ENCODE results near the gene C4B.
"Not testable (repeated sequence)": the region's sequence is repeated elsewhere in the genome, so short reads cannot be mapped to it uniquely, and the experiment has no call there.

The C4B gene

GRCh38 chr6:32014547-32014946 is at the start of gene C4B:
Gene C4B, plus strand, starts transcription at chr6:32014795. Its CDS starts 51 bp downstream, at chr6:32014846.
- H3K9me3 ChIP-seq (ENCODE audit: control insufficient read depth in 2 of 2, low read length in 2 of 2); H3K27ac ChIP-seq (ENCODE audit: low read length); H3K27me3 ChIP-seq (ENCODE audit: control insufficient read depth in 1 of 2, insufficient read depth in 2 of 2, low read length in 2 of 2); H3K4me3 ChIP-seq (ENCODE audit: low read length in 2 of 2); H3K9ac ChIP-seq (ENCODE audit: low read length in 2 of 2); H3K36me3 ChIP-seq (ENCODE audit: control insufficient read depth in 2 of 2, insufficient read depth in 2 of 2, low read length in 2 of 2); H3K4me1 ChIP-seq (ENCODE audit: control insufficient read depth, insufficient read depth, low read length): not testable (repeated sequence)

GRCh38 chr6:31965700-31966099 is 48.9 kb upstream of the C4B start:
- no peak overlapping the region for H3K4me3 ChIP-seq (ENCODE audit: low read length in 2 of 2)
- H3K27me3 ChIP-seq (ENCODE audit: control insufficient read depth in 1 of 2, insufficient read depth in 2 of 2, low read length in 2 of 2), result no peaks in the 10 kb centered on the region
- no peak overlapping the region for H3K27ac ChIP-seq (ENCODE audit: low read length)
- H3K9me3 ChIP-seq (ENCODE audit: control insufficient read depth in 2 of 2, low read length in 2 of 2), result no peaks in the 10 kb centered on the region
- H3K36me3 ChIP-seq (ENCODE audit: control insufficient read depth in 2 of 2, insufficient read depth in 2 of 2, low read length in 2 of 2), result peaks cover 64 to 77% of the 10 kb centered on the region in 2 donors
- no peak overlapping the region for H3K9ac ChIP-seq (ENCODE audit: low read length in 2 of 2)
- peaks cover 15% of the 10 kb centered on the region for H3K4me1 ChIP-seq (ENCODE audit: control insufficient read depth, insufficient read depth, low read length)

GRCh38 chr6:31966506-31966905 is 48.1 kb upstream of the C4B start:
- no peak overlapping the region for H3K9ac ChIP-seq (ENCODE audit: low read length in 2 of 2)
- H3K27me3 ChIP-seq (ENCODE audit: control insufficient read depth in 1 of 2, insufficient read depth in 2 of 2, low read length in 2 of 2), result no peaks in the 10 kb centered on the region
- peaks cover 56 to 69% of the 10 kb centered on the region in 2 donors for H3K36me3 ChIP-seq (ENCODE audit: control insufficient read depth in 2 of 2, insufficient read depth in 2 of 2, low read length in 2 of 2)
- peaks cover 23% of the 10 kb centered on the region for H3K4me1 ChIP-seq (ENCODE audit: control insufficient read depth, insufficient read depth, low read length)
- H3K9me3 ChIP-seq (ENCODE audit: control insufficient read depth in 2 of 2, low read length in 2 of 2), result no peaks in the 10 kb centered on the region
- no peak overlapping the region for H3K27ac ChIP-seq (ENCODE audit: low read length)
- H3K4me3 ChIP-seq (ENCODE audit: low read length in 2 of 2), result no peak overlapping the region

GRCh38 chr6:31966997-31967925 is 47.3 kb upstream of the C4B start:
- H3K9me3 ChIP-seq (ENCODE audit: control insufficient read depth in 2 of 2, low read length in 2 of 2), result no peaks in the 10 kb centered on the region
- no peak overlapping the region for H3K27ac ChIP-seq (ENCODE audit: low read length)
- peaks cover 49 to 61% of the 10 kb centered on the region in 2 donors for H3K36me3 ChIP-seq (ENCODE audit: control insufficient read depth in 2 of 2, insufficient read depth in 2 of 2, low read length in 2 of 2)
- no peak overlapping the region for H3K4me3 ChIP-seq (ENCODE audit: low read length in 2 of 2)
- H3K27me3 ChIP-seq (ENCODE audit: control insufficient read depth in 1 of 2, insufficient read depth in 2 of 2, low read length in 2 of 2), result no peaks in the 10 kb centered on the region
- peaks cover 29% of the 10 kb centered on the region for H3K4me1 ChIP-seq (ENCODE audit: control insufficient read depth, insufficient read depth, low read length)
- no peak overlapping the region for H3K9ac ChIP-seq (ENCODE audit: low read length in 2 of 2)

- peaks cover 35% of the 10 kb centered on the region for H3K4me1 ChIP-seq (ENCODE audit: control insufficient read depth, insufficient read depth, low read length)
- peaks cover 43 to 54% of the 10 kb centered on the region in 2 donors for H3K36me3 ChIP-seq (ENCODE audit: control insufficient read depth in 2 of 2, insufficient read depth in 2 of 2, low read length in 2 of 2)
- no peaks in the 10 kb centered on the region for H3K27me3 ChIP-seq (ENCODE audit: control insufficient read depth in 1 of 2, insufficient read depth in 2 of 2, low read length in 2 of 2)
- no peak overlapping the region for H3K27ac ChIP-seq (ENCODE audit: low read length)
- H3K4me3 ChIP-seq (ENCODE audit: low read length in 2 of 2), result no peak overlapping the region
- H3K9me3 ChIP-seq (ENCODE audit: control insufficient read depth in 2 of 2, low read length in 2 of 2), result no peaks in the 10 kb centered on the region
- H3K9ac ChIP-seq (ENCODE audit: low read length in 2 of 2), result no peak overlapping the region
These were observed 46.7 kb upstream of the C4B start for GRCh38 chr6:31967926-31968320.

- H3K27me3 ChIP-seq (ENCODE audit: control insufficient read depth in 1 of 2, insufficient read depth in 2 of 2, low read length in 2 of 2), result no peaks in the 10 kb centered on the region
- no peak overlapping the region for H3K27ac ChIP-seq (ENCODE audit: low read length)
- peaks cover 39 to 52% of the 10 kb centered on the region in 2 donors for H3K36me3 ChIP-seq (ENCODE audit: control insufficient read depth in 2 of 2, insufficient read depth in 2 of 2, low read length in 2 of 2)
These were observed 46.3 kb upstream of the C4B start for GRCh38 chr6:31968326-31968725.

GRCh38 chr6:31968791-31969711 is 45.5 kb upstream of the C4B start:
- Histone ChIP-seq H3K27me3 (ENCODE audit: control insufficient read depth in 1 of 2, insufficient read depth in 2 of 2, low read length in 2 of 2) (no peaks in the 10 kb centered on the region), H3K9me3 (ENCODE audit: control insufficient read depth in 2 of 2, low read length in 2 of 2) (no peaks in the 10 kb centered on the region), H3K4me3 (ENCODE audit: low read length in 2 of 2) (no peak overlapping the region), H3K4me1 (ENCODE audit: control insufficient read depth, insufficient read depth, low read length) (peaks cover 42% of the 10 kb centered on the region), H3K36me3 (ENCODE audit: control insufficient read depth in 2 of 2, insufficient read depth in 2 of 2, low read length in 2 of 2) (peaks cover 32 to 46% of the 10 kb centered on the region in 2 donors), H3K27ac (ENCODE audit: low read length) (no peak overlapping the region), H3K9ac (ENCODE audit: low read length in 2 of 2) (no peak overlapping the region)

More at GRCh38 chr6:31968326-31968725, 46.3 kb upstream of the C4B start:
- Histone ChIP-seq H3K9me3 (ENCODE audit: control insufficient read depth in 2 of 2, low read length in 2 of 2) (no peaks in the 10 kb centered on the region), H3K9ac (ENCODE audit: low read length in 2 of 2) (no peak overlapping the region), H3K4me3 (ENCODE audit: low read length in 2 of 2) (no peak overlapping the region), H3K4me1 (ENCODE audit: control insufficient read depth, insufficient read depth, low read length) (peaks cover 39% of the 10 kb centered on the region)

- Histone ChIP-seq H3K27ac (ENCODE audit: low read length) (peak overlapping the region; percentile 98), H3K4me1 (ENCODE audit: control insufficient read depth, insufficient read depth, low read length) (peaks cover 42% of the 10 kb centered on the region), H3K9ac (ENCODE audit: low read length in 2 of 2) (no peak overlapping the region), H3K36me3 (ENCODE audit: control insufficient read depth in 2 of 2, insufficient read depth in 2 of 2, low read length in 2 of 2) (peaks cover 28 to 41% of the 10 kb centered on the region in 2 donors), H3K4me3 (ENCODE audit: low read length in 2 of 2) (peak overlapping the region in 1 of 2 donors; percentile 97), H3K27me3 (ENCODE audit: control insufficient read depth in 1 of 2, insufficient read depth in 2 of 2, low read length in 2 of 2) (no peaks in the 10 kb centered on the region), H3K9me3 (ENCODE audit: control insufficient read depth in 2 of 2, low read length in 2 of 2) (no peaks in the 10 kb centered on the region)
These were observed 44.6 kb upstream of the C4B start for GRCh38 chr6:31969712-31970603.

GRCh38 chr6:31970604-31971271 is 43.9 kb upstream of the C4B start:
- Histone ChIP-seq H3K36me3 (ENCODE audit: control insufficient read depth in 2 of 2, insufficient read depth in 2 of 2, low read length in 2 of 2) (peaks cover 25 to 34% of the 10 kb centered on the region in 2 donors), H3K9me3 (ENCODE audit: control insufficient read depth in 2 of 2, low read length in 2 of 2) (no peaks in the 10 kb centered on the region), H3K27ac (ENCODE audit: low read length) (peak overlapping the region; percentile 98), H3K4me3 (ENCODE audit: low read length in 2 of 2) (peak overlapping the region; percentile 75 to 97), H3K27me3 (ENCODE audit: control insufficient read depth in 1 of 2, insufficient read depth in 2 of 2, low read length in 2 of 2) (no peaks in the 10 kb centered on the region), H3K9ac (ENCODE audit: low read length in 2 of 2) (peak overlapping the region; percentile 74 to 99), H3K4me1 (ENCODE audit: control insufficient read depth, insufficient read depth, low read length) (peaks cover 42% of the 10 kb centered on the region)

All from stomach smooth muscle (tissue), 2 donors.